Measurements from ENCODE around the gene IGDCC3.
"Not testable (repeated sequence)": the region's sequence is repeated elsewhere in the genome, so short reads cannot be mapped to it uniquely, and the experiment has no call there.

The IGDCC3 gene

GRCh38 chr15:65368302-65369211 lies 9.2 kb downstream of the IGDCC3 start:
- no peak for DNase-seq

- DNase-seq = no peak
Observed at GRCh38 chr15:65366122-65366892, 11.5 kb downstream of the IGDCC3 start.

- no peak for DNase-seq
Observed at GRCh38 chr15:65365229-65365628, 12.6 kb downstream of the IGDCC3 start.

GRCh38 chr15:65363766-65364165 lies 14.0 kb downstream of the IGDCC3 start:
- no peak for DNase-seq

- no peak for DNase-seq
Observed at GRCh38 chr15:65363306-65363705, 14.5 kb downstream of the IGDCC3 start.

- no peak for DNase-seq
Observed at GRCh38 chr15:65362491-65362890, 15.3 kb downstream of the IGDCC3 start.

- no peak for DNase-seq
Observed at GRCh38 chr15:65361708-65362459, 15.9 kb downstream of the IGDCC3 start.

- DNase-seq = no peak
Observed at GRCh38 chr15:65360506-65360905, 17.3 kb downstream of the IGDCC3 start.

GRCh38 chr15:65355988-65356353 lies 21.8 kb downstream of the IGDCC3 start:
- DNase-seq = no peak

- DNase-seq = no peak
Observed at GRCh38 chr15:65355173-65355987, 22.4 kb downstream of the IGDCC3 start.

GRCh38 chr15:65354835-65355172 lies 23.0 kb downstream of the IGDCC3 start:
- DNase-seq = no peak

- peak; percentile 31 for DNase-seq
Observed at GRCh38 chr15:65351972-65352371, 25.8 kb downstream of the IGDCC3 start.

GRCh38 chr15:65349338-65349737 lies 28.5 kb downstream of the IGDCC3 start:
- DNase-seq = no peak

GRCh38 chr15:65347756-65348155 lies 30.0 kb downstream of the IGDCC3 start:
- DNase-seq = not testable (repeated sequence)

GRCh38 chr15:65346856-65347598 lies 30.8 kb downstream of the IGDCC3 start:
- DNase-seq = no peak

GRCh38 chr15:65344914-65345275 lies 32.9 kb downstream of the IGDCC3 start:
- DNase-seq = no peak

GRCh38 chr15:65344214-65344913 lies 33.4 kb downstream of the IGDCC3 start:
- no peak for DNase-seq

- no peak for DNase-seq
Observed at GRCh38 chr15:65343374-65343981, 34.3 kb downstream of the IGDCC3 start.

- DNase-seq = no peak
Observed at GRCh38 chr15:65342493-65342892, 35.3 kb downstream of the IGDCC3 start.

GRCh38 chr15:65339920-65340319 lies 37.9 kb downstream of the IGDCC3 start:
- peak; percentile 5 for DNase-seq

- no peak for DNase-seq
Observed at GRCh38 chr15:65339416-65339815, 38.4 kb downstream of the IGDCC3 start.

Measured in OCI-M1 (cell line).